ENCODE data around the gene CSE1L.
"Not testable (repeated sequence)": the region's sequence is repeated elsewhere in the genome, so short reads cannot be mapped to it uniquely, and the experiment has no call there.

CSE1L gene, protein sequence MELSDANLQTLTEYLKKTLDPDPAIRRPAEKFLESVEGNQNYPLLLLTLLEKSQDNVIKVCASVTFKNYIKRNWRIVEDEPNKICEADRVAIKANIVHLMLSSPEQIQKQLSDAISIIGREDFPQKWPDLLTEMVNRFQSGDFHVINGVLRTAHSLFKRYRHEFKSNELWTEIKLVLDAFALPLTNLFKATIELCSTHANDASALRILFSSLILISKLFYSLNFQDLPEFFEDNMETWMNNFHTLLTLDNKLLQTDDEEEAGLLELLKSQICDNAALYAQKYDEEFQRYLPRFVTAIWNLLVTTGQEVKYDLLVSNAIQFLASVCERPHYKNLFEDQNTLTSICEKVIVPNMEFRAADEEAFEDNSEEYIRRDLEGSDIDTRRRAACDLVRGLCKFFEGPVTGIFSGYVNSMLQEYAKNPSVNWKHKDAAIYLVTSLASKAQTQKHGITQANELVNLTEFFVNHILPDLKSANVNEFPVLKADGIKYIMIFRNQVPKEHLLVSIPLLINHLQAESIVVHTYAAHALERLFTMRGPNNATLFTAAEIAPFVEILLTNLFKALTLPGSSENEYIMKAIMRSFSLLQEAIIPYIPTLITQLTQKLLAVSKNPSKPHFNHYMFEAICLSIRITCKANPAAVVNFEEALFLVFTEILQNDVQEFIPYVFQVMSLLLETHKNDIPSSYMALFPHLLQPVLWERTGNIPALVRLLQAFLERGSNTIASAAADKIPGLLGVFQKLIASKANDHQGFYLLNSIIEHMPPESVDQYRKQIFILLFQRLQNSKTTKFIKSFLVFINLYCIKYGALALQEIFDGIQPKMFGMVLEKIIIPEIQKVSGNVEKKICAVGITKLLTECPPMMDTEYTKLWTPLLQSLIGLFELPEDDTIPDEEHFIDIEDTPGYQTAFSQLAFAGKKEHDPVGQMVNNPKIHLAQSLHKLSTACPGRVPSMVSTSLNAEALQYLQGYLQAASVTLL

GRCh38 chr20:49046087-49046900 is at the start of gene CSE1L:
Gene CSE1L, plus strand, starts transcription at chr20:49046312. Its CDS starts 12,152 bp downstream, at chr20:49058464.
- peak; percentile 88 to 89 for DNase-seq

DNA sequence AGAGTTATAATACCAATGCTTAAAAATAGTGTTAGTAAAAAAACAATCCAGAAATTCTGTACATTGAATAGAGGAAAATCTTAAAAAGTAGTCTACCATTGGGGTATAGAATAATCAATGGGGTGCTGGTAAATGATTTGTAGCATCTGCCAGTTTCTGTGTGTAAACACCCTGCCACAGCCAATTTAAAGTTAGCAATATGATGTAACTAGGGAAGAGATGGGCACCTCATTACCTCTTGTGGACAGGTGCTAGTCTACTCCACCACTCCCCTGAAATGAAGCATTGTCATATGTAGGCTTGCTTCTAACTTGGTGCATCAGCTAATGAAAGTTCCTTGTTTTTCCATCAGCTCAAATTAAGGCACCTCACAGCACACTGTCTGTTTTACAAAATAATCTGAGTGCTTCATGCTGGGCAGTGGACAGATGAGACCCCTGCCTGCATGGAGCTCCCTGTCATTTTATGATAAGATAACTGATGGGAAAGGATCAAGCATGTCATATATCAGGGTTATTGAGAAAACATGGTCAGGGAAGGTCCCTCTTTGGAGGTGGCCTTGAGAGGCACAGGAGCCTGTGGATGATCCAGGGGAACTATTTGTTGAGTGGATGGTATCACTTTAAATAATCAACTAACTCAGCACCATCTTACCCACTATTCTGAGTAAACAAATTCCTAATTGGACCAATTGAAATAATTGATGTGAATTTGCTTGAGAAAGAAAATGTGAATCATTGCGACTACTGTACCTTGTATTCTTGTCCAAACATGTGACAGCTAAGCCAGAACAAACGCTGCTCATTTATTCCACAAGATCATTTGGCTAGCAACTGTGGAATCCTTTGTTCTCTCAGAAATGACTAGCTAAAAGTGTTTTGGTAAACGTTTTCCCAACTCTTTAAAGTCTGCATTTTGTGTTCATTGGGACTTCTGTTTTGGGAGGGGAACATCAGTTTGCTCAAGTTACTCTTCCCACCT is 45.9 kb upstream of the CSE1L start:
- no peak for DNase-seq

DNA sequence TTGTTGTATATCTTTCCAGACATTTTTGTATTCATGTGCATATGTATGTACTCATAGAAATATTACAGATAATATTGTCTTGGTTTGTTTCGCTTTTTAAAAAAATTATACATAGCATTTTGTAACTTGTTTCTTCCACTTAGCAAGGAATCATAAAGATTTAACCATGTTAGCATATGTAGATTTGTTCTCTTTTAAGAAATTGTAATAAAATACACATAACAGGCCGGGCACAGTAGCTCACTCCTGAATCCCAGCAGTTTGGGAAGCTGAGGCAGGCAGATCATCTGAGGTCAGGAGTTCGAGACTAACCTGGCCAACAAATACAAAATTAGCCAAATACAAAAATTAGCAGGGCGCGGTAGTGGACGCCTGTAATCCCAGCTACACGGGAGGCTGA is 44.4 kb upstream of the CSE1L start:
- DNase-seq: no peak

GRCh38 chr20:49006446-49006980 is 39.6 kb upstream of the CSE1L start:
- DNase-seq: no peak

- no peak for DNase-seq
These were observed 36.0 kb upstream of the CSE1L start for GRCh38 chr20:49009899-49010631.

DNA sequence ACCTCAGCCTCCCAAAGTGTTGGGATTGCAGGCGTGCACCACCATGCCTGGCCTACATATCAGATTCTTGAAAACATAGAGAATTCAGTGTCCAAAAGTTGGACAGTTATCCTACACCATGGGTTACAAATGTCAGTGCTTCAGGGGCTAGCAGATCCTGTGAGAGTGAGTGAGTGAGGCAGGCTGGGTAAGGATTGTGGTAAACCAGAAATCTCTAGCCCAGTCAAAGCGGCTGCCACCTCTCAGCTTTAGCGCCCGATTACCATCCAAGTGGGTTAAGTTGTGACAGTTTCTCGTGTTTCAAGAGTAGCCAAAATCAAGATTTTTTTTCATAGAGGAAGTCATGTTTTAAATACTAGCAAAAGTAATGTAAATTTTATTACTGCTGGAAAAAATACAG is 21.9 kb upstream of the CSE1L start:
- DNase-seq: no peak

DNA sequence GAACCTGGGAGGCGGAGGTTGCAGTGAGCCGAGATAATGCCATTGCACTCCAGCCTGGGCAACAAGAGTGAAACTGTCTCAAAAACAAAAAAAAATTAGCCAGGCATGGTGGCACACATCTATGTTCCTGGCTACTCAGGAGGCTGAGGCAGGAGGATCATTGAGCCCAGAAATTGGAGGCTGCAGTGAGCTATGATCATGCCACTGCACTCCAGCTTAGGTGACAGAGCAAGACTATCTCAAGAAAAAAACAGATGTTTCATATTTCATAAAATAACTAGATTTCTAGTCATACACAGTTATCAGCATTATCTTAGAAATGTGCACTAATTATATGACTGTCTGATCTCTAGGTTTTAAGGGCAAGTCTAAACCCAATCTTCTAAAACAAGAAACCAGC is 17.9 kb upstream of the CSE1L start:
- DNase-seq: not testable (repeated sequence)

- no peak for DNase-seq
These were observed 17.4 kb upstream of the CSE1L start for GRCh38 chr20:49028684-49029083.

GRCh38 chr20:49029203-49029602 is 16.9 kb upstream of the CSE1L start:
- DNase-seq: no peak

GRCh38 chr20:49030954-49031619 is 15.0 kb upstream of the CSE1L start:
- DNase-seq: no peak

DNA sequence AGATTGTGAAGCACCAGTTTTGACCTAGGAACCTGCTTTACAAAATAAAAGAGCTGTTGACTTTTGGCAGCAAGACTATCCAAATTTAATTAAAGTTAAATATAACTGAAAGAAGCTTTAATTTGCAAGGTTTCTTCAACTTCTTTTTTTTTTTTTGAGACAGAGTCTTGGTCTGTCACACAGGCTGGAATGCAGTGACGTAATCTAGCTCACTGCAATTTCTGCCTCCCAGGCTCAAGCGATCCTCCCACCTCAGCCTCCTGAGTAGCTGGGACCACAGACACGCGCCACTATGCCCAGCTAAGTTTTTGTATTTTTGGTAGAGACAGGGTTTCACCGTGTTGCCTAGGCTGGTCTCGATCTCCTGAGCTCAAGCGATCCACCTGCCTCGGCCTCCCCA is 13.7 kb upstream of the CSE1L start:
- DNase-seq: no peak

DNA sequence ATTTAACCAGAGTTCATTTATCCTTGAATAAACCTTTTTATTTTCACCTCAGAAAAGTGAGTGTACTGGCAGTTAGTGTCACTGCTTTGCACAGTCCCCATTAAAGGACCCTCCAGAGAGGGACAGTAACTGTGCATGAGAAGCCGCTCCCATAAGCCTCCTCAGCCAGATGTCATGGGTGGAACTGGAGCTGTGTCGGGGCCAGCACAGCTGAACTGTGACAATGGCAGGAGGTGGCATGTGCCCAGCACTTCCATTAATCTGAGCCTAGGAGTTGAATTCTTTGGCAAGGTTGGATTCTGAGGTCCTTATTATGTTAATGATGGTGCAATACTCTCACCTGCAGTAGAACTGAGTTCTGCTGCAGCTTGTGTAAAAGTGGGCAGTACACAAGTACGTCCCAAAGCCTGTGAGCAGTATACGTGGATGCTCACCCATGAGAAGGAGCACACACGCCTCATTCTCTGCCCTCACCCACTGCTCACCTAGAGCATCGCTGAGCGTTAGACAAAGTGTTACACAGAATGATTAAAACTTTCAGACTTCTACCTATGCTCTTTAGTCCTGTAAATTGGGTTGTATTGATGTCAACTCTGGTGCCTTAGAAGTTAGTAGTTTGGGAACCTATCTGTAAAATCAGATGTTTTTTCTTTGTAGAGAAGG is 11.9 kb upstream of the CSE1L start:
- no peak for DNase-seq

DNA sequence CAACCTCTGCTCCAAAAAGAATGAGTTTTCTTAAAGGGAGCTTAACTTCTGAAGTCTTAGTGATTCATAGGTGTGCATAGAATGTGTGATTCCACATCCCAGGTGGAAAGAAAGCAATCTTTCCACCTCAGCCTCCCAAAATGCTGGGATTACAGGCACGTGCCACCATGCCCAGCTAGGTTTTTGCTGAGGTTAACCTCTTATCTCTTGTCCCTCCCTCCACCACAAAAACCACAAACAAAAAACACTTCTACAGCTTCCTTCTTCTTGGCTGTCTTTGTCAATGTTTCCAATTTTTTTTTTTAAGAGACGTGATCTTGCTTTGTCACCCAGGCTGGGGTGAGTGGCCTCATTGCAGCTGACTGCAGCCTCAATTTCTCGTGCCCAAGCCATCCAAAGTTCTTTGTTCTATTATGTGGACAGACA is 8.1 kb upstream of the CSE1L start:
- peak in 1 of 2 experiments; percentile 7 for DNase-seq

DNA sequence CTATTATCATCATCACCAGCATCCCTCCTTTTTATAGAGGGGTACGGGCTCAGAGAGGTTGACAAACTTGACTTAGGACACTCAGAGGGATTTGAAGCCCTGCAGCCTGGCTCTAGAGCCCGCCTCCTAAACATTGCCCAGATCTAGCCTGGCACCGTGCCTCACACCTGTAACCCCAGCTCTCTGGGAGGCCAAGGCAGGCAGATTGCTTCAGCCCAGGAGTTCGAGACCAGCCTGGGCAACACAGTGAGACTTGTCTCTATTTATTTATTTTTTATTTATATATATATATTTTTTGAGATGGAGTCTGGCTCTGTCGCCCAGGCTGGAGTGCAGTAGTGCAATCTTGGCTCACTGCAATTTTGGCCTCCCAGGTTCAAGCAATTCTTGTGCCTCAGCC is 6.3 kb upstream of the CSE1L start:
- no peak for DNase-seq

GRCh38 chr20:49043000-49043399 is 3.1 kb upstream of the CSE1L start:
- no peak for DNase-seq

- peak in 1 of 2 experiments; percentile 1 for DNase-seq
These were observed 549 bp upstream of the CSE1L start for GRCh38 chr20:49045440-49046086.

GRCh38 chr20:49052334-49052733 is 6.2 kb downstream of the CSE1L start:
- DNase-seq: no peak

GRCh38 chr20:49054056-49054643 is 8.0 kb downstream of the CSE1L start:
- DNase-seq: no peak

Data from activated CD4-positive, alpha-beta T cell treated with anti-CD3 and anti-CD28 coated beads, Interleukin-2, amount 50 U/mL, for 4 hours (primary cell).